Measurements from ENCODE around the gene WARS2.

- no peak for TF ChIP-seq CTCF (IDR thresholded peaks at IDR 0.05)
- TF ChIP-seq POLR2A (IDR thresholded peaks at IDR 0.05; ENCODE audit: low read depth): no peak
These were observed 157.5 kb downstream of the WARS2 start for GRCh38 chr1:118982821-118983557.
